CD4-positive, alpha-beta T cell (primary cell): Measurements from ENCODE around the gene MCTP2. TPM values are rescaled to one million over a fixed set of nuclear protein-coding genes. Genes with fewer than 3 reads are reported as not detected.

ENCODE experiments used
- ATAC-seq: fragments of 200-7000 bp; cut with Tn5 transposase; one replicate; pipeline ENCODE4 v1.10.0; 2022; ENCODE audit warnings: mild to moderate bottlenecking; ENCODE audit not compliant: poor library complexity
- CTCF ChIA-PET: fragments of 350-600 bp; sonication (Branson Sonifier 250); formaldehyde crosslinking; loops from one replicate; lab custom pipeline; 2021; ENCODE audit warnings: antibody characterized with exemption, inconsistent platforms; lab: Charles Lee
- POLR2A ChIA-PET: fragments of 350-600 bp; sonication (Branson Sonifier 250); formaldehyde crosslinking; loops from one replicate; lab custom pipeline; 2021; ENCODE audit warnings: antibody characterized with exemption, inconsistent platforms; lab: Charles Lee
- DNase-seq, 14 experiments: peaks; one replicate each; pipeline ENCODE4 v3.0.0-alpha.2; 2013 to 2020; ENCODE audit warnings: mixed read lengths in 2 of 14
- H3K27ac ChIP-seq, 2 donors: one replicate each; pipeline versions ENCODE4 v1.5.1 to v1.7.0; 2013; ENCODE audit warnings: low read length in 2 of 2, low read depth in 1 of 2, mild to moderate bottlenecking in 1 of 2
- H3K27me3 ChIP-seq, 2 experiments: 1 replicate in 1 of 2; 2 replicates in 1 of 2; pipeline versions ENCODE4 v1.6.1 to v1.7.0; 2013; ENCODE audit warnings: low read length in 2 of 2, control low read depth in 1 of 2, mild to moderate bottlenecking in 1 of 2, moderate library complexity in 1 of 2; ENCODE audit not compliant: insufficient read depth in 2 of 2, control insufficient read depth in 1 of 2
- H3K36me3 ChIP-seq: one replicate; pipeline ENCODE4 v1.6.1; 2013; ENCODE audit warnings: low read length, control low read depth; ENCODE audit not compliant: insufficient read depth
- H3K4me1 ChIP-seq: one replicate; pipeline ENCODE4 v1.6.1; 2013; ENCODE audit warnings: low read length, control low read depth; ENCODE audit not compliant: insufficient read depth
- H3K4me3 ChIP-seq: one replicate; pipeline ENCODE4 v1.5.1; 2013; ENCODE audit warnings: mild to moderate bottlenecking, low read length, moderate library complexity
- H3K9me3 ChIP-seq, 2 experiments: 1 replicate in 1 of 2; 2 replicates in 1 of 2; pipeline versions ENCODE4 v1.6.1 to v1.7.0; 2013; ENCODE audit warnings: low read length in 2 of 2, mild to moderate bottlenecking in 2 of 2, control low read depth in 1 of 2, moderate library complexity in 1 of 2; ENCODE audit not compliant: control insufficient read depth in 1 of 2, insufficient read depth in 1 of 2
- H3K27ac Mint-ChIP-seq: one replicate; pipeline ENCODE4 v1.8.0; 2020; ENCODE audit warnings: mixed read lengths
- H3K27me3 Mint-ChIP-seq: one replicate; pipeline ENCODE4 v1.8.0; 2021; ENCODE audit warnings: mixed read lengths
- H3K36me3 Mint-ChIP-seq: one replicate; pipeline ENCODE4 v1.8.0; 2021; ENCODE audit warnings: low read depth, mixed read lengths
- H3K4me1 Mint-ChIP-seq: one replicate; pipeline ENCODE4 v1.8.0; 2021; ENCODE audit warnings: low read depth, mixed read lengths
- H3K4me3 Mint-ChIP-seq: one replicate; pipeline ENCODE4 v1.8.0; 2020; ENCODE audit warnings: mild to moderate bottlenecking, mixed read lengths
- H3K9me3 Mint-ChIP-seq: one replicate; pipeline ENCODE4 v1.8.0; 2020; ENCODE audit warnings: mixed read lengths
- CTCF ChIP-seq: fragments of 200-600 bp; IDR thresholded peaks from one replicate; pipeline ENCODE4 v1.8.0; 2022; ENCODE audit warnings: antibody characterized with exemption, mild to moderate bottlenecking
- intact Hi-C, 2 experiments: fragments of 100-400 bp; cut with DNase I in 1 of 2; cut with micrococcal nuclease in 1 of 2; formaldehyde crosslinking; loops; one replicate each; pipeline versions ENCODE4 v1.15.1 to v1.9.0; 2023 to 2025; cut with DNase I, micrococcal nuclease
- total RNA-seq, 174 experiments: library from RNA in 2 of 174; stranded (reverse) in 2 of 174; gene quantifications; one replicate each; pipeline ENCODE4 v1.2.3 and lab custom pipeline; 2021 to 2026

The MCTP2 gene
- total RNA-seq, 2 experiments from 2014 or later, result 8.0 to 10.8 TPM

GRCh38 chr15:94258246-94258645 lies 26.9 kb downstream of the MCTP2 start:
- ATAC-seq, result no peak
- no peak for DNase-seq
- intact Hi-C loops, result no loop called here
- Mint-ChIP-seq H3K4me3 (no peak overlapping the region), H3K9me3 (no peaks in the 10 kb centered on the region), H3K4me1 (peaks cover 11% of the 10 kb centered on the region), H3K27ac (no peak overlapping the region), H3K36me3 (no peaks in the 10 kb centered on the region), H3K27me3 (no peaks in the 10 kb centered on the region)
- no peaks in the 10 kb centered on the region for H3K9me3 ChIP-seq
- no peak for TF ChIP-seq CTCF
- H3K27me3 ChIP-seq, result no peaks in the 10 kb centered on the region
- POLR2A ChIA-PET, result no interaction called here
- no peak overlapping the region for H3K4me3 ChIP-seq
- no peak overlapping the region for H3K27ac ChIP-seq
- H3K4me1 ChIP-seq, result no peaks in the 10 kb centered on the region
- no peaks in the 10 kb centered on the region for H3K36me3 ChIP-seq
- CTCF ChIA-PET, result no interaction called here

DNA sequence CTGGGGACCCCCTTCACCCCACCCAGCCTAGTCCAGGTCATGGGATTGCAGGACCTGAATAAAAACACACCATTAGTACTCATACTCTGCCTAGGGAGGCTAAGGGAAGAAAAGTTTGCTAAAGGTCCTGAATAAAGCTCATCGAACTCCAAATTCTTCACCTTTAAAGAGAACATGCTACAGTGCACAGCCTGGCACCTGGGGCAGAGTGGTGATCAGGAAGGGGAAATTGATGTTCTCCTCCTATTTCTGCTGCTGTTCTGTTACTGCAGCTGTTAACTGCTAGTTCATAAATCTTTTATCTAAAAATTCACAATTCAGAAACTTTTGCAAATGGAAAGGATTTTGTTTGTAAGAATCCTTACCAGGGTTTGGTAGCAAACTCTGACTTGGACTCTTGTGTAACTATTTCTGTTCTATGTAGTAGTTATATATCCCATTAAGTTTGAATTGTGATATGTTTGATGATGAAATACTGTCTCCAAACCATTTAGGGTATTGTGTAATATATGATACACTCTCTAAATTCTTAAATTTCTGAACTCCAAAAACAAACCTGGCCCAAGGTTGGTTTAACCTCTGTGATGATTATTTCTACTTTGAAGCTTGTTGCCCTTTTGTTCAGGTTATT lies 27.9 kb downstream of the MCTP2 start:
- Mint-ChIP-seq H3K9me3 (no peaks in the 10 kb centered on the region), H3K4me3 (no peak overlapping the region), H3K27ac (no peak overlapping the region), H3K36me3 (no peaks in the 10 kb centered on the region), H3K27me3 (no peaks in the 10 kb centered on the region), H3K4me1 (peaks cover 6% of the 10 kb centered on the region)
- no peaks in the 10 kb centered on the region for H3K27me3 ChIP-seq
- no peaks in the 10 kb centered on the region for H3K9me3 ChIP-seq
- ATAC-seq (no peak), DNase-seq (no peak)
- H3K4me1 ChIP-seq, result no peaks in the 10 kb centered on the region
- no peak overlapping the region for H3K4me3 ChIP-seq
- TF ChIP-seq CTCF, result no peak
- no peaks in the 10 kb centered on the region for H3K36me3 ChIP-seq
- CTCF ChIA-PET, result no interaction called here
- POLR2A ChIA-PET, result no interaction called here
- intact Hi-C loops, result no loop called here
- H3K27ac ChIP-seq, result no peak overlapping the region

DNA sequence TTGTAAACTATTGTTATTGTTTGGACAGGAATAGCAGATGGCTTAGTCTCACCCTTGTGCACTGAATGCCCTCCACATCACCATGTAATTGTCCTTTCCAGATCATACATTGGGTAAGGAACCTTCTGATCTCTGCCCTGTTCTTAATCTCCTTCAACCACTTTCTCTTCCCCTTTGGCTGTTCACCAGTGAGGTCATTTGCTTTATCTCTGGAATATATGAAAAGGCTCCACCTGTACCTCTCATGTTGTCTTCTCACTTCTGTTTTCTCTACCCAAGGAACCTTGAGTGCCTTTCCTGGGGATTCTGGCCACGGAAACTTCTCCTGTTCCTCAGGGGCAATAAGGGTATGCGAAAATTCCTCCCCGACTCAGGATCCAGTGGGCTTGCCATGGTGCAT lies 28.5 kb downstream of the MCTP2 start:
- H3K4me1 ChIP-seq, result no peaks in the 10 kb centered on the region
- no peak for TF ChIP-seq CTCF
- H3K9me3 ChIP-seq, result no peaks in the 10 kb centered on the region
- DNase-seq (no peak), ATAC-seq (no peak)
- no peaks in the 10 kb centered on the region for H3K36me3 ChIP-seq
- no peak overlapping the region for H3K4me3 ChIP-seq
- Mint-ChIP-seq H3K36me3 (no peaks in the 10 kb centered on the region), H3K4me1 (peaks cover 5% of the 10 kb centered on the region), H3K9me3 (no peaks in the 10 kb centered on the region), H3K4me3 (no peak overlapping the region), H3K27me3 (no peaks in the 10 kb centered on the region), H3K27ac (no peak overlapping the region)
- ChIA-PET POLR2A (no interaction called here), CTCF (no interaction called here)
- H3K27me3 ChIP-seq, result no peaks in the 10 kb centered on the region
- H3K27ac ChIP-seq, result no peak overlapping the region
- intact Hi-C loops, result no loop called here
